IMR-90 (cell line): ENCODE data around the gene TMEM204. TPM values are rescaled to one million over a fixed set of nuclear protein-coding genes. Genes with fewer than 3 reads are reported as not detected.
A peak's percentile ranks its signal among the peaks of the same experiment; 100 is the strongest.

Experiments used
- ATAC-seq: fragments of 200-7000 bp; cut with Tn5 transposase; 2 replicates; pipeline ENCODE4 v1.9.1; 2020; ENCODE audit warnings: low read depth, mild to moderate bottlenecking, moderate library complexity
- BruUV-seq: library from RNA; stranded (reverse); fragments of 400-500 nt; replicated peaks from 2 replicates; lab custom pipeline; 2021; lab: Mats Ljungman, UMichigan
- CTCF ChIA-PET: fragments of 300-600 bp; formaldehyde crosslinking; extraction: SDS; loops from one replicate; lab custom pipeline; 2021; ENCODE audit warnings: antibody characterized with exemption; lab: Yijun Ruan, JAX
- POLR2A ChIA-PET: fragments of 300-600 bp; sonication (Branson Sonifier 250); formaldehyde crosslinking; loops from one replicate; lab custom pipeline; 2022; ENCODE audit warnings: antibody characterized with exemption; ENCODE audit not compliant: unreplicated experiment; lab: Charles Lee
- DNase-seq: peaks from one replicate; pipeline ENCODE4 v3.0.0; 2013
- H2AFZ ChIP-seq: replicated peaks from 2 replicates; pipeline ENCODE3; 2013; ENCODE audit warnings: low read length, mild to moderate bottlenecking; ENCODE audit not compliant: poor library complexity
- H2AK5ac ChIP-seq: 2 replicates; pipeline ENCODE4 v1.6.1; 2013; ENCODE audit warnings: low read depth, low read length, inconsistent platforms
- H2AK9ac ChIP-seq: replicated peaks from 2 replicates; pipeline ENCODE3; 2013; ENCODE audit warnings: mild to moderate bottlenecking, low read depth, low read length, moderate library complexity; ENCODE audit not compliant: poor library complexity
- H2BK120ac ChIP-seq: 2 replicates; pipeline ENCODE4 v1.6.1; 2013; ENCODE audit warnings: low read depth, low read length, inconsistent platforms
- H2BK15ac ChIP-seq: 3 replicates; pipeline ENCODE4 v1.6.1; 2013; ENCODE audit warnings: low read depth, low read length, inconsistent platforms
- H2BK20ac ChIP-seq: 2 replicates; pipeline ENCODE4 v1.6.1; 2013; ENCODE audit warnings: low read depth, mild to moderate bottlenecking, inconsistent platforms, low read length, moderate library complexity
- H2BK5ac ChIP-seq: 2 replicates; pipeline ENCODE4 v1.6.1; 2013; ENCODE audit warnings: mild to moderate bottlenecking, low read depth, low read length, inconsistent platforms; ENCODE audit not compliant: poor library complexity, severe bottlenecking
- H3K14ac ChIP-seq: replicated peaks from 2 replicates; pipeline ENCODE4 v1.6.1; 2013; ENCODE audit warnings: low read depth, low read length, inconsistent platforms
- H3K18ac ChIP-seq: 2 replicates; pipeline ENCODE4 v1.6.1; 2013; ENCODE audit warnings: low read depth, low read length, control low read depth
- H3K23ac ChIP-seq: 2 replicates; pipeline ENCODE4 v1.6.1; 2013; ENCODE audit warnings: low read depth, low read length, inconsistent platforms
- H3K27ac ChIP-seq: 2 replicates; pipeline ENCODE4 v1.5.1; 2013; ENCODE audit warnings: mild to moderate bottlenecking, control low read depth, low read length; ENCODE audit not compliant: insufficient read depth
- H3K27me3 ChIP-seq: 2 replicates; pipeline ENCODE4 v1.6.1; 2013; ENCODE audit warnings: low read length; ENCODE audit not compliant: control insufficient read depth, insufficient read depth
- H3K36me3 ChIP-seq: 2 replicates; pipeline ENCODE4 v1.6.1; 2013; ENCODE audit warnings: low read length, mixed read lengths; ENCODE audit not compliant: control insufficient read depth, insufficient read depth
- H3K4ac ChIP-seq: 2 replicates; pipeline ENCODE4 v1.6.1; 2013; ENCODE audit warnings: low read depth, low read length, inconsistent platforms
- H3K4me1 ChIP-seq: 2 replicates; pipeline ENCODE4 v1.6.1; 2013; ENCODE audit warnings: low read length, mixed read lengths; ENCODE audit not compliant: control insufficient read depth, insufficient read depth
- H3K4me2 ChIP-seq: 2 replicates; pipeline ENCODE4 v1.6.1; 2013; ENCODE audit warnings: low read depth, mild to moderate bottlenecking, control low read depth, low read length, moderate library complexity
- H3K4me3 ChIP-seq: 2 replicates; pipeline ENCODE4 v1.5.1; 2013; ENCODE audit warnings: low read depth, mild to moderate bottlenecking, control low read depth, low read length, moderate library complexity; ENCODE audit not compliant: insufficient read depth
- H3K56ac ChIP-seq: 2 replicates; pipeline ENCODE4 v1.6.1; 2013; ENCODE audit warnings: low read length, inconsistent platforms; ENCODE audit not compliant: insufficient read depth; ENCODE audit errors: extremely low read depth
- H3K79me1 ChIP-seq, 2 experiments: 2 replicates each; pipeline ENCODE4 v1.6.1; 2013; ENCODE audit warnings: low read length in 2 of 2, inconsistent platforms in 1 of 2, low read depth in 1 of 2
- H3K9ac ChIP-seq: 2 replicates; pipeline ENCODE4 v1.6.1; 2013; ENCODE audit warnings: low read depth, low read length, control low read depth
- H3K9me1 ChIP-seq: 2 replicates; pipeline ENCODE4 v1.6.1; 2013; ENCODE audit warnings: low read length, inconsistent platforms; ENCODE audit not compliant: insufficient read depth
- H3K9me3 ChIP-seq: 2 replicates; pipeline ENCODE4 v1.6.1; 2013; ENCODE audit warnings: low read length; ENCODE audit not compliant: control insufficient read depth, insufficient read depth
- H4K20me1 ChIP-seq: 2 replicates; pipeline ENCODE4 v1.6.1; 2013; ENCODE audit warnings: low read length, inconsistent platforms; ENCODE audit not compliant: insufficient read depth
- H4K5ac ChIP-seq: 2 replicates; pipeline ENCODE4 v1.6.1; 2013; ENCODE audit warnings: mild to moderate bottlenecking, low read depth, low read length, control low read depth
- H4K8ac ChIP-seq, 2 experiments: 2 replicates each; pipeline ENCODE4 v1.6.1; 2013; ENCODE audit warnings: low read depth in 2 of 2, low read length in 2 of 2, control low read depth in 1 of 2, inconsistent platforms in 1 of 2
- H4K91ac ChIP-seq: 2 replicates; pipeline ENCODE4 v1.6.1; 2013; ENCODE audit warnings: low read depth, low read length, inconsistent platforms; ENCODE audit not compliant: insufficient read depth
- CHD1 ChIP-seq: IDR thresholded peaks from 2 replicates; pipeline ENCODE4 v1.6.1; 2012; ENCODE audit warnings: low read depth, low read length, improper control_type of control experiment
- CTCF ChIP-seq: conservative IDR thresholded peaks from 2 replicates; pipeline ENCODE4 v1.5.1; 2012; ENCODE audit warnings: mild to moderate bottlenecking, low read depth, low read length, improper control_type of control experiment
- ELK1 ChIP-seq: fragments of 150-350 bp; IDR thresholded peaks from 2 replicates; pipeline ENCODE4 v1.6.1; 2016; ENCODE audit warnings: low read depth, mild to moderate bottlenecking, low read length, moderate library complexity, borderline replicate concordance
- MXI1 ChIP-seq: IDR thresholded peaks from 2 replicates; pipeline ENCODE4 v1.6.1; 2012; ENCODE audit warnings: low read depth, mild to moderate bottlenecking, low read length, moderate library complexity, borderline replicate concordance
- NFE2L2 ChIP-seq: fragments of 150-350 bp; IDR thresholded peaks from 2 replicates; pipeline ENCODE4 v1.6.1; 2016; ENCODE audit warnings: low read depth, mild to moderate bottlenecking, low read length
- WGBS, 2 experiments: methylation state at CpG; one replicate each; pipeline versions ENCODE4 v1.1.5 to v1.1.7; 2013; ENCODE audit warnings: missing lambda C conversion rate in 2 of 2; ENCODE audit not compliant: insufficient read length in 1 of 2; ENCODE audit errors: extremely low coverage in 2 of 2; 5-methylcytosine and 5-hydroxymethylcytosine counted together
- dilution Hi-C: fragments of 300-500 bp; cut with HindIII; formaldehyde crosslinking; loops from one replicate; pipeline ENCODE4 v1.14.3; 2018; ENCODE audit warnings: low sequenced_read_pairs; ENCODE audit not compliant: unreplicated experiment
- in situ Hi-C: fragments of 300-500 bp; cut with MboI; formaldehyde crosslinking; loops from 3 replicates; pipeline ENCODE4 v1.14.3; 2019; ENCODE audit warnings: low sequenced_read_pairs, inconsistent platforms, mixed read lengths
- intact Hi-C: fragments of 100-400 bp; cut with micrococcal nuclease; formaldehyde crosslinking; loops from 2 replicates; pipeline ENCODE4 v1.10.0; 2022
- polyA plus RNA-seq, 3 experiments: library from polyadenylated mRNA; depleted of rRNA; stranded (reverse); fragments of >200 nt; gene quantifications; 2 replicates each; pipeline ENCODE4 v1.2.3, GENCODE V29; 2012; ENCODE audit warnings: low replicate concordance in 1 of 3
- total RNA-seq: library from RNA; depleted of rRNA; stranded (reverse); fragments of >200 nt; gene quantifications from 2 replicates; pipeline ENCODE4 v1.2.3, GENCODE V29; 2012

The TMEM204 gene
- total and polyA plus RNA-seq, 2 of the 4 experiments (the other 2 are of a cell fraction), result 7.0 to 12.3 TPM

- no peak for TF ChIP-seq MXI1
These were observed 6.6 kb upstream of the TMEM204 start (continued) for GRCh38 chr16:1526608-1527555.

DNA sequence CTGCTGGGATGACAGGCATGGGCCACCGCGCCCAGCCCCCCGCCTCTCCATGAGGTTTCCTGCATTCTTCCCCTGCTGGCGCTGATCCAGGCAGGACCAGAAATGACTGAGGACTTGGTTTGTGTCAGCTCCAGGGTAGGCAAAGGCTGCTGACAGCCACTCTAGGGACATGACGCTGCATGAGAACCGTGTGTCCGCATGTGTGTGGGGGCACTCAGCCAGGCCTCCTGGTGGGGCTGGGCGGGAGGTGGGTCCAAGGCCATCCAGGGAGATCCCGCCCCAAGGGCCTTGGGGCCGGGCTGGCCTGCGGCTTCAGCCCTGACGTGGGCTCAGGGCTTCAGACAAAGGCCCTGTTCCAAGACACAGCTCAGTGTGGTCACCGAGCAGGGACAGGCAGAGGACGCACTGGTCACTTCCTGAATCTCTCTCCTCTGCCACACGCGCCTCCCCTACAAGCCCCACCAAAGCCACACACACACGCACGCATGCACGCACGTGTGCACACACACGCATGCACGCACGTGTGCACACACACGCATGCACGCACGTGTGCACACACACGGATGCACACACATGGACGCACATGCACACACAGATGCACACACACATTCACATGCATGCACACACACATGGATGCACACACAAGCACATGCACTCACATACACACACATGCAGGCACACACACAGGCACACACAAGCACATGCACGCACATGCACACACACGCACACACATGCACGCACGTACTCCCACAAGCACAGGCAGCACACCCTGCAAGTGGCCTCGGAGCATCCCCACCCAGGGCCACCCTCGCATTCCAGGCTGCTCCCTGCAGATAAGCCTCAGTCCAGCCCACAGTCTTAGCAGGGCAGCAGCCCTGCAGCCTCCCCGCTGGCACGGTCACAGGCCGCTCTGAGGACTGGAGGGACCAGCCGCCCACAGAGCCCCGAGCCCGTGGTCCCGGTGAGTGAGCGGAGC lies 5.3 kb upstream of the TMEM204 start:
- TF ChIP-seq MXI1, result no peak
- TF ChIP-seq NFE2L2, result no peak
- TF ChIP-seq CHD1, result no peak
- TF ChIP-seq CTCF, result no peak
- TF ChIP-seq ELK1, result no peak
- H3K27me3 ChIP-seq, result no peaks in the 10 kb centered on the region
- H3K4ac ChIP-seq, result no peak overlapping the region
- peak overlapping the region; percentile 14 for H2AFZ ChIP-seq
- POLR2A ChIA-PET, result no interaction called here
- H3K9me3 ChIP-seq, result no peaks in the 10 kb centered on the region
- no peak overlapping the region for H4K91ac ChIP-seq
- H2BK5ac ChIP-seq, result no peak overlapping the region
- CTCF ChIA-PET, result no interaction called here
- peaks cover 4% of the 10 kb centered on the region; the same call in 1 of the 2 replicates for H3K36me3 ChIP-seq
- no peak overlapping the region for H3K4me3 ChIP-seq
- no peak overlapping the region for H2BK20ac ChIP-seq
- peaks cover 2% of the 10 kb centered on the region for H3K4me1 ChIP-seq
- H3K4me2 ChIP-seq, result no peak overlapping the region
- DNase-seq (no peak), ATAC-seq (no peak)
- H2AK5ac ChIP-seq, result no peak overlapping the region
- H3K18ac ChIP-seq, result no peak overlapping the region
- intact Hi-C loops, result no loop called here
- in situ Hi-C loops, result no loop called here
- no peaks in the 10 kb centered on the region; a peak in 1 of 4 replicates for H3K79me1 ChIP-seq
- H4K8ac ChIP-seq, result no peak overlapping the region
- H3K27ac ChIP-seq, result no peak overlapping the region
- H2BK15ac ChIP-seq, result no peak overlapping the region
- no peak overlapping the region for H4K5ac ChIP-seq
- no peak overlapping the region for H2BK120ac ChIP-seq
- WGBS, 2 experiments, result 78% methylated on average over 20 of the region's 42 CpGs; no CpG with 5 or more reads in 1 of the 2 experiments
- no peak overlapping the region for H3K14ac ChIP-seq
- no peaks in the 10 kb centered on the region for H4K20me1 ChIP-seq
- H3K56ac ChIP-seq, result no peak overlapping the region
- H3K9me1 ChIP-seq, result peaks cover 4% of the 10 kb centered on the region
- dilution Hi-C loops, result no loop called here
- H2AK9ac ChIP-seq, result no peak overlapping the region
- no peak overlapping the region for H3K23ac ChIP-seq
- H3K9ac ChIP-seq, result no peak overlapping the region
- no TSS peak for BruUV-seq
